Nephron (organoid): Measurements from ENCODE around the gene NCAPH2.
A peak's percentile ranks its signal among the peaks of the same experiment; 100 is the strongest.

ENCODE experiments used
- H3K27ac Mint-ChIP-seq, 3 experiments: 2 replicates each; pipeline ENCODE4 v1.8.0; 2020; ENCODE audit warnings: mixed read lengths in 3 of 3, mild to moderate bottlenecking in 2 of 3, moderate library complexity in 1 of 3
- H3K27me3 Mint-ChIP-seq: 2 replicates; pipeline ENCODE4 v1.8.0; 2021; ENCODE audit warnings: low read depth, mild to moderate bottlenecking, moderate library complexity, mixed read lengths
- H3K36me3 Mint-ChIP-seq: 2 replicates; pipeline ENCODE4 v1.8.0; 2020; ENCODE audit warnings: low read depth, mixed read lengths
- H3K4me1 Mint-ChIP-seq: 2 replicates; pipeline ENCODE4 v1.8.0; 2020; ENCODE audit warnings: mixed read lengths
- H3K4me3 Mint-ChIP-seq, 3 experiments: 2 replicates each; pipeline ENCODE4 v1.8.0; 2020; ENCODE audit warnings: mild to moderate bottlenecking in 3 of 3, mixed read lengths in 3 of 3, moderate library complexity in 2 of 3
- H3K9me3 Mint-ChIP-seq: 2 replicates; pipeline ENCODE4 v1.8.0; 2020; ENCODE audit warnings: mixed read lengths
- TF ChIP-seq, protein P1 (sequence below), 3 experiments: fragments of 200-600 bp; sonication (generic); IDR thresholded peaks; one replicate each; pipeline ENCODE4 v1.5.0; 2021; ENCODE audit warnings: antibody characterized with exemption in 3 of 3; ENCODE audit not compliant: unreplicated experiment in 3 of 3

NCAPH2 gene

GRCh38 chr22:50506611-50507420 is 1.2 kb upstream of the NCAPH2 start:
- TF ChIP-seq, protein P1, sequence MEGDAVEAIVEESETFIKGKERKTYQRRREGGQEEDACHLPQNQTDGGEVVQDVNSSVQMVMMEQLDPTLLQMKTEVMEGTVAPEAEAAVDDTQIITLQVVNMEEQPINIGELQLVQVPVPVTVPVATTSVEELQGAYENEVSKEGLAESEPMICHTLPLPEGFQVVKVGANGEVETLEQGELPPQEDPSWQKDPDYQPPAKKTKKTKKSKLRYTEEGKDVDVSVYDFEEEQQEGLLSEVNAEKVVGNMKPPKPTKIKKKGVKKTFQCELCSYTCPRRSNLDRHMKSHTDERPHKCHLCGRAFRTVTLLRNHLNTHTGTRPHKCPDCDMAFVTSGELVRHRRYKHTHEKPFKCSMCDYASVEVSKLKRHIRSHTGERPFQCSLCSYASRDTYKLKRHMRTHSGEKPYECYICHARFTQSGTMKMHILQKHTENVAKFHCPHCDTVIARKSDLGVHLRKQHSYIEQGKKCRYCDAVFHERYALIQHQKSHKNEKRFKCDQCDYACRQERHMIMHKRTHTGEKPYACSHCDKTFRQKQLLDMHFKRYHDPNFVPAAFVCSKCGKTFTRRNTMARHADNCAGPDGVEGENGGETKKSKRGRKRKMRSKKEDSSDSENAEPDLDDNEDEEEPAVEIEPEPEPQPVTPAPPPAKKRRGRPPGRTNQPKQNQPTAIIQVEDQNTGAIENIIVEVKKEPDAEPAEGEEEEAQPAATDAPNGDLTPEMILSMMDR (IDR thresholded peaks at IDR 0.05; ENCODE audit: unreplicated experiment in 3 of 3): no peak
- H3K27ac Mint-ChIP-seq: peak overlapping the region; percentile 37 to 75 (median 63)
- H3K4me1 Mint-ChIP-seq: peaks cover 12% of the 10 kb centered on the region
- no peaks in the 10 kb centered on the region for H3K9me3 Mint-ChIP-seq
- H3K27me3 Mint-ChIP-seq: no peaks in the 10 kb centered on the region
- H3K4me3 Mint-ChIP-seq: peak overlapping the region; percentile 93 to 97 (median 94)
- H3K36me3 Mint-ChIP-seq: no peaks in the 10 kb centered on the region

GRCh38 chr22:50507421-50507990 is 518 bp upstream of the NCAPH2 start, which contains the start of gene LMF2:
Gene LMF2, minus strand, starts transcription at chr22:50507702. Its CDS starts 27 bp downstream, at chr22:50507675.
- Mint-ChIP-seq H3K36me3 (peaks cover 5% of the 10 kb centered on the region), H3K4me1 (peaks cover 12% of the 10 kb centered on the region), H3K4me3 (peak within 1 kb of the TSS; percentile 95 to 97 (median 96)), H3K27ac (peak within 1 kb of the TSS; percentile 81 to 96 (median 91)), H3K9me3 (no peaks in the 10 kb centered on the region), H3K27me3 (no peaks in the 10 kb centered on the region)
- TF ChIP-seq, protein P1 (IDR thresholded peaks at IDR 0.05; ENCODE audit: unreplicated experiment in 3 of 3): no peak

- Mint-ChIP-seq H3K9me3 (no peaks in the 10 kb centered on the region), H3K27ac (peak overlapping the region; percentile 81 to 96 (median 91)), H3K27me3 (no peaks in the 10 kb centered on the region), H3K4me3 (peak overlapping the region; percentile 87 to 96 (median 95)), H3K36me3 (peaks cover 5% of the 10 kb centered on the region), H3K4me1 (peaks cover 12% of the 10 kb centered on the region)
- TF ChIP-seq, protein P1 (IDR thresholded peaks at IDR 0.05; ENCODE audit: unreplicated experiment in 3 of 3): no peak
Measured at GRCh38 chr22:50508897-50509296, 873 bp downstream of the NCAPH2 start.

DNA sequence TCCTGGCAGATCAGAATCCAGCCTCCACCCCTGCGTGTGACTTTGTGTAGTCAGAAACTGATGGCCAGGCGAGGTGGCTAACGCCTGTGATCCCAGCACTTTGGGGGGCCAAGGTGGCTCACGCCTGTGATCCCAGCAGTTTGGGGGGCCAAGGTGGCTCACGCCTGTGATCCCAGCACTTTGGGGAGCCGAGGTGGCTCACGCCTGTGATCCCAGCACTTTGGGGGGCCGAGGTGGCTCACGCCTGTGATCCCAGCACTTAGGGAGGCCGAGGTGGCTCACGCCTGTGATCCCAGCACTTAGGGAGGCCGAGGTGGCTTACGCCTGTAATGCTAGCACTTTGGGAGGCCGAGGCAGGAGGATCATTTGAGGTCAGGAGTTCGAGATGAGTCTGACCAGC is 5.2 kb downstream of the NCAPH2 start:
- TF ChIP-seq, protein P1 (IDR thresholded peaks at IDR 0.05; ENCODE audit: unreplicated experiment in 3 of 3): no peak
- Mint-ChIP-seq H3K4me3 (no peak overlapping the region), H3K27ac (no peak overlapping the region), H3K4me1 (peaks cover 12% of the 10 kb centered on the region), H3K36me3 (peaks cover 17% of the 10 kb centered on the region), H3K9me3 (no peaks in the 10 kb centered on the region), H3K27me3 (no peaks in the 10 kb centered on the region)

- peaks cover 26% of the 10 kb centered on the region for H3K36me3 Mint-ChIP-seq
- TF ChIP-seq, protein P1 (IDR thresholded peaks at IDR 0.05; ENCODE audit: unreplicated experiment in 3 of 3): no peak
- H3K9me3 Mint-ChIP-seq: no peaks in the 10 kb centered on the region
- H3K4me1 Mint-ChIP-seq: no peaks in the 10 kb centered on the region
- H3K27me3 Mint-ChIP-seq: no peaks in the 10 kb centered on the region
- H3K27ac Mint-ChIP-seq: no peak overlapping the region
- no peak overlapping the region for H3K4me3 Mint-ChIP-seq
Measured at GRCh38 chr22:50516068-50516467, 8.0 kb downstream of the NCAPH2 start.
